Neural cell (in vitro differentiated cells): Measurements from ENCODE around the gene TRUB2.
"Not testable (repeated sequence)": the region's sequence is repeated elsewhere in the genome, so short reads cannot be mapped to it uniquely, and the experiment has no call there.

Experiments
- EZH2 ChIP-seq: fragments of 200-600, 300-800 bp; shearing (Covaris generic), sonication (generic); IDR thresholded peaks from 2 replicates; pipeline ENCODE4 v1.6.1; 2014; ENCODE audit warnings: antibody characterized with exemption, low read length, borderline replicate concordance, mild to moderate bottlenecking; ENCODE audit not compliant: insufficient read depth, poor library complexity, severe bottlenecking
- MXI1 ChIP-seq: fragments of 450-650 bp; conservative IDR thresholded peaks from 2 replicates; pipeline ENCODE4 v1.6.1; 2014; ENCODE audit warnings: antibody characterized with exemption, mild to moderate bottlenecking; ENCODE audit not compliant: poor library complexity, severe bottlenecking
- POLR2AphosphoS5 ChIP-seq: IDR thresholded peaks from 2 replicates; pipeline ENCODE4 v1.6.1; 2012
- RAD21 ChIP-seq: fragments of 450-650 bp; conservative IDR thresholded peaks from 2 replicates; pipeline ENCODE4 v1.6.1; 2014; ENCODE audit warnings: antibody characterized with exemption, mild to moderate bottlenecking, moderate library complexity
- TAF1 ChIP-seq: IDR thresholded peaks from 2 replicates; pipeline ENCODE4 v1.6.1; 2012; ENCODE audit warnings: low read depth
- TF ChIP-seq, protein P1 (sequence below): fragments of 450-650 bp; IDR thresholded peaks from 2 replicates; pipeline ENCODE4 v1.5.1; 2014; ENCODE audit warnings: antibody characterized with exemption, mild to moderate bottlenecking, moderate library complexity; ENCODE audit not compliant: poor library complexity, severe bottlenecking
- TF ChIP-seq, protein P2 (sequence below): IDR thresholded peaks from 2 replicates; pipeline ENCODE4 v1.6.1; 2012; ENCODE audit warnings: borderline replicate concordance

- TF ChIP-seq, protein P1, sequence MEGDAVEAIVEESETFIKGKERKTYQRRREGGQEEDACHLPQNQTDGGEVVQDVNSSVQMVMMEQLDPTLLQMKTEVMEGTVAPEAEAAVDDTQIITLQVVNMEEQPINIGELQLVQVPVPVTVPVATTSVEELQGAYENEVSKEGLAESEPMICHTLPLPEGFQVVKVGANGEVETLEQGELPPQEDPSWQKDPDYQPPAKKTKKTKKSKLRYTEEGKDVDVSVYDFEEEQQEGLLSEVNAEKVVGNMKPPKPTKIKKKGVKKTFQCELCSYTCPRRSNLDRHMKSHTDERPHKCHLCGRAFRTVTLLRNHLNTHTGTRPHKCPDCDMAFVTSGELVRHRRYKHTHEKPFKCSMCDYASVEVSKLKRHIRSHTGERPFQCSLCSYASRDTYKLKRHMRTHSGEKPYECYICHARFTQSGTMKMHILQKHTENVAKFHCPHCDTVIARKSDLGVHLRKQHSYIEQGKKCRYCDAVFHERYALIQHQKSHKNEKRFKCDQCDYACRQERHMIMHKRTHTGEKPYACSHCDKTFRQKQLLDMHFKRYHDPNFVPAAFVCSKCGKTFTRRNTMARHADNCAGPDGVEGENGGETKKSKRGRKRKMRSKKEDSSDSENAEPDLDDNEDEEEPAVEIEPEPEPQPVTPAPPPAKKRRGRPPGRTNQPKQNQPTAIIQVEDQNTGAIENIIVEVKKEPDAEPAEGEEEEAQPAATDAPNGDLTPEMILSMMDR: not testable (repeated sequence)
- TF ChIP-seq RAD21, TAF1, POLR2AphosphoS5, MXI1, EZH2: not testable (repeated sequence)
- TF ChIP-seq, protein P2, sequence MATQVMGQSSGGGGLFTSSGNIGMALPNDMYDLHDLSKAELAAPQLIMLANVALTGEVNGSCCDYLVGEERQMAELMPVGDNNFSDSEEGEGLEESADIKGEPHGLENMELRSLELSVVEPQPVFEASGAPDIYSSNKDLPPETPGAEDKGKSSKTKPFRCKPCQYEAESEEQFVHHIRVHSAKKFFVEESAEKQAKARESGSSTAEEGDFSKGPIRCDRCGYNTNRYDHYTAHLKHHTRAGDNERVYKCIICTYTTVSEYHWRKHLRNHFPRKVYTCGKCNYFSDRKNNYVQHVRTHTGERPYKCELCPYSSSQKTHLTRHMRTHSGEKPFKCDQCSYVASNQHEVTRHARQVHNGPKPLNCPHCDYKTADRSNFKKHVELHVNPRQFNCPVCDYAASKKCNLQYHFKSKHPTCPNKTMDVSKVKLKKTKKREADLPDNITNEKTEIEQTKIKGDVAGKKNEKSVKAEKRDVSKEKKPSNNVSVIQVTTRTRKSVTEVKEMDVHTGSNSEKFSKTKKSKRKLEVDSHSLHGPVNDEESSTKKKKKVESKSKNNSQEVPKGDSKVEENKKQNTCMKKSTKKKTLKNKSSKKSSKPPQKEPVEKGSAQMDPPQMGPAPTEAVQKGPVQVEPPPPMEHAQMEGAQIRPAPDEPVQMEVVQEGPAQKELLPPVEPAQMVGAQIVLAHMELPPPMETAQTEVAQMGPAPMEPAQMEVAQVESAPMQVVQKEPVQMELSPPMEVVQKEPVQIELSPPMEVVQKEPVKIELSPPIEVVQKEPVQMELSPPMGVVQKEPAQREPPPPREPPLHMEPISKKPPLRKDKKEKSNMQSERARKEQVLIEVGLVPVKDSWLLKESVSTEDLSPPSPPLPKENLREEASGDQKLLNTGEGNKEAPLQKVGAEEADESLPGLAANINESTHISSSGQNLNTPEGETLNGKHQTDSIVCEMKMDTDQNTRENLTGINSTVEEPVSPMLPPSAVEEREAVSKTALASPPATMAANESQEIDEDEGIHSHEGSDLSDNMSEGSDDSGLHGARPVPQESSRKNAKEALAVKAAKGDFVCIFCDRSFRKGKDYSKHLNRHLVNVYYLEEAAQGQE: not testable (repeated sequence)
Measured at GRCh38 chr9:128338852-128339614, 16.8 kb upstream of the TRUB2 start.
